Suppressor macrophage treated with lipopolysaccharide for 1 hour (primary cell): ENCODE data around the gene VANGL1.

Experiments used
- DNase-seq, 3 donors: peaks; one replicate each; pipeline ENCODE4 v3.0.0-alpha.2; 2020 to 2022

The VANGL1 gene

GRCh38 chr1:115669886-115670285, 28.1 kb downstream of the VANGL1 start:
- DNase-seq: no peak

GRCh38 chr1:115670476-115671175, 28.9 kb downstream of the VANGL1 start:
- DNase-seq: no peak

- no peak for DNase-seq
These were observed 29.6 kb downstream of the VANGL1 start for GRCh38 chr1:115671176-115671934.

- DNase-seq: no peak
These were observed 30.6 kb downstream of the VANGL1 start for GRCh38 chr1:115672224-115673009.

- DNase-seq: no peak
These were observed 34.9 kb downstream of the VANGL1 start for GRCh38 chr1:115676498-115677181.

GRCh38 chr1:115677182-115677555, 35.4 kb downstream of the VANGL1 start:
- no peak for DNase-seq

GRCh38 chr1:115677565-115677964, 35.8 kb downstream of the VANGL1 start:
- DNase-seq: no peak

- DNase-seq: no peak
These were observed 36.4 kb downstream of the VANGL1 start for GRCh38 chr1:115678141-115678540.

GRCh38 chr1:115679141-115679611, 37.4 kb downstream of the VANGL1 start:
- peak in 1 of 3 donors; percentile 7 for DNase-seq

GRCh38 chr1:115680730-115681111, 39.0 kb downstream of the VANGL1 start:
- no peak for DNase-seq

GRCh38 chr1:115682792-115683191, 41.0 kb downstream of the VANGL1 start:
- DNase-seq: no peak

- no peak for DNase-seq
These were observed 43.4 kb downstream of the VANGL1 start for GRCh38 chr1:115685029-115685705.

- DNase-seq: no peak
These were observed 46.0 kb downstream of the VANGL1 start for GRCh38 chr1:115687744-115688143.

GRCh38 chr1:115690972-115691371, 49.2 kb downstream of the VANGL1 start:
- no peak for DNase-seq

GRCh38 chr1:115692224-115692623, 50.5 kb downstream of the VANGL1 start:
- DNase-seq: no peak

- DNase-seq: no peak
These were observed 53.0 kb downstream of the VANGL1 start for GRCh38 chr1:115694805-115695204.

- no peak for DNase-seq
These were observed 55.8 kb downstream of the VANGL1 start for GRCh38 chr1:115697619-115698018.

GRCh38 chr1:115701090-115701489, 59.3 kb downstream of the VANGL1 start:
- no peak for DNase-seq

- no peak for DNase-seq
These were observed 61.2 kb downstream of the VANGL1 start for GRCh38 chr1:115702959-115703358.

- DNase-seq: no peak
These were observed 63.5 kb downstream of the VANGL1 start for GRCh38 chr1:115705085-115705951.

- no peak for DNase-seq
These were observed 64.2 kb downstream of the VANGL1 start for GRCh38 chr1:115705963-115706362.
